PFSK-1 (cell line): ENCODE results near the gene MRPL28.

Source experiments
- FOXP2 ChIP-seq: optimal IDR thresholded peaks from 2 replicates; pipeline ENCODE3; 2011; ENCODE audit warnings: borderline replicate concordance, control low read depth, inconsistent platforms; ENCODE audit not compliant: insufficient read depth; ENCODE audit errors: extremely low read length, extremely low read depth
- POLR2AphosphoS5 ChIP-seq: IDR thresholded peaks from 2 replicates; pipeline ENCODE4 v1.6.1; 2012; ENCODE audit warnings: low read depth, mild to moderate bottlenecking, control low read depth, low read length, moderate library complexity
- SIN3A ChIP-seq: IDR thresholded peaks from 2 replicates; pipeline ENCODE4 v1.6.1; 2012; ENCODE audit warnings: mild to moderate bottlenecking, low read length, moderate library complexity, borderline replicate concordance; ENCODE audit not compliant: insufficient read depth
- TAF1 ChIP-seq: IDR thresholded peaks from 2 replicates; pipeline ENCODE4 v1.6.1; 2012; ENCODE audit warnings: low read length, control low read depth, borderline replicate concordance; ENCODE audit not compliant: insufficient read depth
- TF ChIP-seq, protein P1 (sequence below), 2 experiments: IDR thresholded peaks; 2 replicates each; pipeline versions ENCODE4 v1.6.1 to v1.8.0; 2011 to 2012; ENCODE audit warnings: low read depth in 2 of 2, low read length in 2 of 2, control low read depth in 1 of 2, inconsistent platforms in 1 of 2, mild to moderate bottlenecking in 1 of 2, moderate library complexity in 1 of 2; ENCODE audit not compliant: insufficient read depth in 1 of 2

Gene MRPL28

DNA sequence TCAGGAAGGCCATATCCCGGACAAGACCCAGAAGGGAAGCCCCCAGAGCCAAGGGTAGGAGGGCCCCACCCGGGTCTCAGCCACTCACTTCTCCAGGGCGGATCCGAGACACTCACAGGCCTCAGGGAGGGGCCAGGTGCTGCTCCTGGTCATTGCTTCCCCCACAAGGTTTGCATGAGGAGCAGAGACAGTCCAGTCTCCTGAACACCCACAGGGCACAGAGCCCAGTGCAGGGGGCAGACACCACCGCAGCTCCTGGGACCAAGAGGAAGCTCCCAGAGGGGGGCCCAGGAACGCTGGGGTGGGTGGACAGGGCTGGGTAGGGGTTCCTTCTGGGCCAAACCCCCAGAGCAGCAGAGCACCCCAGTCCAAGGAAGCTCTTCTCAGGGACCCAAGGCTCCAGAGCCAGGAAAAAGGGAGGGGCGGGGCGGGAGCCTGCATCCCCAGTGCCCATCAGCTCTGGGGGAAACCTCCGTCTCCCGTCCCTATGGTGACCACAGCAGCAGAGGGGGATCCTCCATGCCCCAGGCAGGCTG is 709 bp upstream of the MRPL28 start:
- no peak for TF ChIP-seq TAF1
- TF ChIP-seq POLR2AphosphoS5: no peak
- no peak for TF ChIP-seq FOXP2
- no peak for TF ChIP-seq SIN3A
- TF ChIP-seq, protein P1, sequence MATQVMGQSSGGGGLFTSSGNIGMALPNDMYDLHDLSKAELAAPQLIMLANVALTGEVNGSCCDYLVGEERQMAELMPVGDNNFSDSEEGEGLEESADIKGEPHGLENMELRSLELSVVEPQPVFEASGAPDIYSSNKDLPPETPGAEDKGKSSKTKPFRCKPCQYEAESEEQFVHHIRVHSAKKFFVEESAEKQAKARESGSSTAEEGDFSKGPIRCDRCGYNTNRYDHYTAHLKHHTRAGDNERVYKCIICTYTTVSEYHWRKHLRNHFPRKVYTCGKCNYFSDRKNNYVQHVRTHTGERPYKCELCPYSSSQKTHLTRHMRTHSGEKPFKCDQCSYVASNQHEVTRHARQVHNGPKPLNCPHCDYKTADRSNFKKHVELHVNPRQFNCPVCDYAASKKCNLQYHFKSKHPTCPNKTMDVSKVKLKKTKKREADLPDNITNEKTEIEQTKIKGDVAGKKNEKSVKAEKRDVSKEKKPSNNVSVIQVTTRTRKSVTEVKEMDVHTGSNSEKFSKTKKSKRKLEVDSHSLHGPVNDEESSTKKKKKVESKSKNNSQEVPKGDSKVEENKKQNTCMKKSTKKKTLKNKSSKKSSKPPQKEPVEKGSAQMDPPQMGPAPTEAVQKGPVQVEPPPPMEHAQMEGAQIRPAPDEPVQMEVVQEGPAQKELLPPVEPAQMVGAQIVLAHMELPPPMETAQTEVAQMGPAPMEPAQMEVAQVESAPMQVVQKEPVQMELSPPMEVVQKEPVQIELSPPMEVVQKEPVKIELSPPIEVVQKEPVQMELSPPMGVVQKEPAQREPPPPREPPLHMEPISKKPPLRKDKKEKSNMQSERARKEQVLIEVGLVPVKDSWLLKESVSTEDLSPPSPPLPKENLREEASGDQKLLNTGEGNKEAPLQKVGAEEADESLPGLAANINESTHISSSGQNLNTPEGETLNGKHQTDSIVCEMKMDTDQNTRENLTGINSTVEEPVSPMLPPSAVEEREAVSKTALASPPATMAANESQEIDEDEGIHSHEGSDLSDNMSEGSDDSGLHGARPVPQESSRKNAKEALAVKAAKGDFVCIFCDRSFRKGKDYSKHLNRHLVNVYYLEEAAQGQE (IDR thresholded peaks at IDR 0.05; ENCODE audit: insufficient read depth in 1 of 2, low read depth in 2 of 2, low read length in 2 of 2): no peak

- no peak for TF ChIP-seq POLR2AphosphoS5
- no peak for TF ChIP-seq SIN3A
These were observed 387 bp downstream of the MRPL28 start for GRCh38 chr16:369866-370436.

DNA sequence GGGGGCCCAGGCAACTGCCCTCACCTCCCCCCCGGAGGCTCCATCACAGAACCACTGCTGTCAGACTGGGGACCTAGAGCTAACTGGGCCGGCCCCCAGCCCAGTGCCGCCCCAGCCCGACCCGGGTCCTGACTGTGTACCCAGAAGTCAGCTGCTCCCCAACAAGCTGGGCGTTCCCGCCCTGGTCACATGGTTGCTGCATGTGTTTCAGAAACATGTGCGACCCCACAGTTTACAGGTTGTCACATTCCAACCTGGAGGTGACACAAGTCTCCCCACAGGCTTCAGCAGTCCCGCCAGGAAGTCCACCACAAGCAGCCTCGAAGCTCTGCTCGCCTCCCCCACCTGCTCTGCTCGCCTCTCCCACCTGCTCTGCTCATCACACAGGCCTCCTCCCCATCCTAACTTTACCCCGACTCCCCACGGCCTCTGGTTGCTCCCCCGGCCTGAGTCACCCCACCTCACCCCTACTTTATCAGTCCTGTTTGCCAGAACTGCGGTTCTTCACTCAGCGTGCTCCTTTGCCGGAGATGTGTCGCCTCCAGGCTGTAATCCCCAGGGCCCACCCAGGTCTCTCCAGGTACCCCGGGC is 968 bp downstream of the MRPL28 start:
- TF ChIP-seq TAF1 (no peak), FOXP2 (no peak), POLR2AphosphoS5 (no peak), SIN3A (no peak)
- TF ChIP-seq, protein P1 (IDR thresholded peaks at IDR 0.05; ENCODE audit: insufficient read depth in 1 of 2, low read depth in 2 of 2, low read length in 2 of 2): no peak

- TF ChIP-seq, protein P1 (IDR thresholded peaks at IDR 0.05; ENCODE audit: insufficient read depth in 1 of 2, low read depth in 2 of 2, low read length in 2 of 2): no peak
- no peak for TF ChIP-seq POLR2AphosphoS5
- TF ChIP-seq TAF1: no peak
- no peak for TF ChIP-seq SIN3A
- no peak for TF ChIP-seq FOXP2
These were observed 1.8 kb downstream of the MRPL28 start for GRCh38 chr16:368388-369158.

DNA sequence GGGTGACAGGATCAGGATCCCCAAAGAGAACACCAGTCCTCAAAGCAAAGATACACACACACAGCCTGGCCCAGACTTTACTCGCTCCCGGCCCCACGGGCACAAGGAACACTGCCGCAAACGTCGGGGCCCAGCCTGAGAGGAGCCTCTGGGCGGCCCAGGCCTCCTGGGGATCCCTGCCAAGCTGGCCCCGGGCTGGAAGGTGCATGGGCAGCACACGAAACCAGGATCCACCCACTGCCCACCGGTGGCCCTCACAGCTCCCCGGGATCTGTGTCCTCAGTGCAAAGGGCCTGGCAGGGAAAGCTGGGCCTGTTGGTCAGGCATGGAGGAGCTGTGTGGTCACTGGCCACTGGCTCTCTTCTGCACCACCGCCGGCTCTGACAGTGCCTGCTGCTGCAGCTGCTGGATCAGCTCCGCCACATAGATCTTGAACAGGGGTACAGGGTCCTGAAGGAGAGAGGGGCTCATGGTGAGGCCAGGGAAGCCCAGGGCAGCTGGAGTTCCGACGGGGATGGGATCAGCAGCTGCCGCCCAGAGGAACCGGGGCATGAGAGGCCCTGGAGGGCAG is 2.9 kb downstream of the MRPL28 start:
- TF ChIP-seq, protein P1 (IDR thresholded peaks at IDR 0.05; ENCODE audit: insufficient read depth in 1 of 2, low read depth in 2 of 2, low read length in 2 of 2): no peak
- TF ChIP-seq SIN3A: no peak
- no peak for TF ChIP-seq POLR2AphosphoS5
- no peak for TF ChIP-seq TAF1
- no peak for TF ChIP-seq FOXP2
